A549 (cell line): ENCODE results near the gene GMCL1.

Source experiments
- CTCF ChIP-seq: fragments of >200 bp; sonication (Bioruptor Twin); formaldehyde crosslinking; IDR thresholded peaks from 3 replicates; pipeline ENCODE4 v1.5.1; 2016
- JUNB ChIP-seq: fragments of >200 bp; sonication (Bioruptor Twin); formaldehyde crosslinking; IDR thresholded peaks from 2 replicates; pipeline ENCODE4 v1.6.1; 2016
- POLR2A ChIP-seq: IDR thresholded peaks from 2 replicates; pipeline ENCODE4 v1.6.1; 2012; ENCODE audit warnings: mild to moderate bottlenecking, low read length
- SREBF2 ChIP-seq: fragments of 450-650 bp; IDR thresholded peaks from 2 replicates; pipeline ENCODE4 v1.6.1; 2014; ENCODE audit warnings: mild to moderate bottlenecking, moderate library complexity
- TP53 ChIP-seq: fragments of 250-450 bp; sonication (Bioruptor Pico); IDR thresholded peaks from 2 replicates; pipeline ENCODE4 v1.5.0; 2021; ENCODE audit warnings: mild to moderate bottlenecking, moderate library complexity

- TF ChIP-seq TP53 (CRISPR knock-in tag) = no peak
- no peak for TF ChIP-seq CTCF
- no peak for TF ChIP-seq SREBF2
- TF ChIP-seq POLR2A = no peak
- TF ChIP-seq JUNB = no peak
Observed at GRCh38 chr2:69811591-69811990, 17.9 kb upstream of the GMCL1 start.
